ENCODE measurements around the gene GATAD2A. TPM values are rescaled to one million over a fixed set of nuclear protein-coding genes. Genes with fewer than 3 reads are reported as not detected.

GATAD2A gene
- total RNA-seq = 34.0 and 40.5 TPM in 2 replicates

DNA sequence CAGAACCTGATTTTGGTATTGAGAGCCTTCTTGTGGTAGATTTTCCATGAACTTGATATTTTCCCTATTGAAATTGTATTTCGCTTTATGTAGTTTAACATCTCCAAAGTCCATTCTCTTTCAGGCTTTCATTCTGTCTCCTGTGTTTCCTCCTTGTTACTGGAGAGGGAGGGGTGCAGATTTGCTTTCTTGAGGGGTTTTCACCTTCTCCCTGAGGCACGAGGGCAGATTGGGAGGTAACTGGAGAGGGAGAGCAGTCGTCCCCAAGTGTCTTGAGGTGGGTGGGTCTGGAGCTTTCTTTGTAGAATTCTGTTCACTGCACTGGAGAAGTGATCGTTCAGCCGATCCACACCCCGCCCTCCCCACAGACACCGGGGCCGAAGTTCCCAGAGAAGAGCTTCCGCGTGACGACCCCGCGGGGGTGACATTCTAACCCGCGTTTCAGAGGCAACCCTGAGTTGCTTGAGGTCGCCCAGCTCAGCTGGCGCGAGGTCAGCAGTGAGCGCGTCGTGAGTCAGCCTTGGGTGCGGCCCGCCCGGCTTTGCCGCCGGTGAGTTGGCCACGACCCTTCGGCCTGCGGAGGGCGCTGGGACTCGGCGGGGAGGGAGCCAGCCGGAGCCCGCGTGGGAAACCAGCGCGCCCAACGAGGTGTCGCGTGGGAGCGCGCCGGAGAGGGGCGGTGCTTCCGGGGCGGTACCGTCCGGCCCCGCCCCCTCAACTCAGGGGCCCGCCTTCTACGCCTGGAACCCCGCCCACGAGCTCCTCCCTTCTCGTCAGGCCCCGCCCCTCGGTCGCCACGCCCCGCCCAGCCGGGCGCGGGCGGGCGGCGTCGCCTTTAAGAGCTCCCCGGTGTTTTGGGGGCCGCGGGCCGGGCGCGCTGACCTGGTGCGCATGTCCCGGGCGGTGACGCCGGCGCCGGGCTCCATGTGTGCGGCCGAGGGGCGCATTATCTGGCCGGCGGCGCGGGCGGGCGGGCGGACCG, at the start of gene GATAD2A:
GATAD2A (plus strand) TSS at position 797 of the 982 bp plus-strand sequence. CDS start 59,671 bp downstream, outside the sequence.

DNA sequence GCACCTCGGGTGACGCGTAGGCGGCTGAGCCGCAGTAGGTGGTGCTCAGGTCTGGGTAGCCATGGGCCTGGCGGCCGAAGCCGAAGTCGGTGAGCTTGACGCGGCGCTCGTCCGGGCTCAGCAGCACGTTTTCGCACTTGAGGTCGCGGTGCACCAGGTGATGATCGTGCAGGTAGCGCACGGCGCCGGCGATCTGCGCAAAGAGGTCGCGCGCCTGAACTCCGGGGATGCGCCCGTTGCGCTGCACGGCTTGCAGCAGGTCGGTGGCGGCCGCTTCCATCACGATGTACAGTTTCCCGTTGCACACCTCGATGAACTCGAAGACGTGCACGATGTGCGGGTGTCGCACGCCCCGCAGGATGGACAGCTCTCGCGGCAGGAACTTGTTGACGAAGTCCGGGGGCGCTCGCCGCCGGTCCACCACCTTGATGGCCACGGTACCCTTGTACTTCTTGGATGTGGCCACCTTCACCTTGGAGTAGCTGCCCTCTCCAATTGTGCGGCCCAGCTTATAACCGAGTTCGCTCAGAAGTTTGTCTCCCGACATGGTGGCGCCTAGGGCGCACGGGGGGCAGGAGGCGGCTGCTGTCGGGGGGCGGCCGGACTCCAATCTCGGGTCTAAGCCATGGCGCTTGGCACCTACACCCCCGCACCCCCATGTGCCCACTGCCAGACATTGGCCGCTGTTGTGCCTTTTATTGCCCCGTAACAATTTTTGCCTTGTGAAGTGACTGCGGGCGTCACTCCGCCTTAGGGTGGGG, 109.6 kb downstream of the GATAD2A start, which contains the start of gene TSSK6:
TSSK6 (minus strand) TSS at position 668 of the 761 bp plus-strand sequence; CDS start at position 547, 121 bp downstream.

GRCh38 chr19:19515642-19516519, 110.4 kb downstream of the GATAD2A start, which contains the start of gene NDUFA13:
Gene NDUFA13 (plus strand): TSS chr19:19516225. CDS start chr19:19516239, 14 bp downstream.

GRCh38 chr19:19528721-19529490, 123.4 kb downstream of the GATAD2A start, which contains the start of gene YJEFN3:
Gene YJEFN3 (plus strand): TSS chr19:19528911. CDS start chr19:19528933, 22 bp downstream.

DNA sequence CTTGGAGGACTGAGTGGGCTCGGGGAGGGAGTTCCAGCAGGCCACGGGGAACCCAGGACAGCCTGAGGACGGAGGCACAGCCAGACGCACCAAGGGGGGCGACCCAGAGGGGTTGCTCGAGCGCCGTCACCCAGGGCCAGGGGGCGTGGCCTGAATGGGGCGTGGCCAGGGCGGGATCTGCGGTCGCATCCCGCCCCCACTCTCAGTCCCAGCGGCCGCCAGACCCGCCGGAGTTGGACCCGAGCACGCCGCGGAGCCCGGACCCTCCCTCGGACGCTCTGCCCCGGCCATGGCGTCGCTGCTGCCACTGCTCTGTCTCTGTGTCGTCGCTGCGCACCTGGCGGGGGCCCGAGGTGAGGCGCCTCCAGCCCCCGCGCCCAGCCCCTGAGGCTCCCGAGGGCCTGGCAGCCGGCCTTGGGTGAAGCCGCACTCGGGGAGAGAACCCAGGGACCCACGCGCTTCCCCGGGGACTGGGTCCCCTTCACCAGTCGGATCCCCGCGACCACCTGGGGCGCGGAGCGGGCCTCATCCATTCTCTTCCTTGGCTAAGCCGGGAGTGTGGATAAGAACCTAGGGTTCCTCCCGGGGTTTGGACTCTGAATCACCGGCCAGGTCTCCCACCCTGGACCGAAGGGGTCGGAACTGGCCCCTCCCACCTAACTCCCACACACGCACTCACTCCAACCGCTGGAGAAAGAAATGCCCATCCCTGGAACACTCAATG, 132.7 kb downstream of the GATAD2A start, which contains the start of gene CILP2:
CILP2 (plus strand) TSS at position 205 of the 724 bp plus-strand sequence; CDS start at position 290, 85 bp downstream.

Other genes with a start within 250 kb of the GATAD2A start
- not detected in 2 replicates for gene MEF2B, start 235.4 kb upstream of the GATAD2A start, total RNA-seq
- 12.0 and 18.3 TPM in 2 replicates for gene BORCS8, start 213.5 kb upstream of the GATAD2A start, total RNA-seq
- gene RFXANK, start 213.4 kb upstream of the GATAD2A start, total RNA-seq = 65.5 and 82.9 TPM in 2 replicates
- 6.2 and 6.7 TPM in 2 replicates for gene NR2C2AP, start 202.3 kb upstream of the GATAD2A start, total RNA-seq
- not detected in 2 replicates for gene NCAN, start 193.7 kb upstream of the GATAD2A start, total RNA-seq
- gene TM6SF2, start 132.4 kb upstream of the GATAD2A start, total RNA-seq = not detected in 2 replicates
- gene SUGP1, start 85.2 kb upstream of the GATAD2A start, total RNA-seq = 21.3 and 23.0 TPM in 2 replicates
- 25.2 and 26.7 TPM in 2 replicates for gene MAU2, start 84.8 kb upstream of the GATAD2A start, total RNA-seq
- 0.60 and 0.87 TPM in 2 replicates for gene TSSK6, start 109.9 kb downstream of the GATAD2A start, total RNA-seq
- gene NDUFA13, start 110.5 kb downstream of the GATAD2A start, total RNA-seq = 235 and 256 TPM in 2 replicates
- gene YJEFN3, start 123.2 kb downstream of the GATAD2A start, total RNA-seq = 0.09 and 0.11 TPM in 2 replicates
- gene CILP2, start 132.6 kb downstream of the GATAD2A start, total RNA-seq = not detected in 2 replicates
- not detected in 2 replicates for gene PBX4, start 213.0 kb downstream of the GATAD2A start, total RNA-seq
- 0.52 and 0.54 TPM in 2 replicates for gene LPAR2, start 222.5 kb downstream of the GATAD2A start, total RNA-seq
- 4.6 and 4.7 TPM in 2 replicates for gene GMIP, start 238.0 kb downstream of the GATAD2A start, total RNA-seq

All from dermis lymphatic vessel endothelial cell (primary cell).